AG09309 (cell line): ENCODE results near the gene UBE2G1.
"Not testable (repeated sequence)": the region's sequence is repeated elsewhere in the genome, so short reads cannot be mapped to it uniquely, and the experiment has no call there.

ENCODE experiments used
- DNase-seq: peaks from one replicate; pipeline ENCODE4 v3.0.0-alpha.2; 2010; ENCODE audit warnings: low read depth
- H3K4me3 ChIP-seq: 2 replicates; pipeline ENCODE4 v1.5.1; 2011; ENCODE audit warnings: mild to moderate bottlenecking, low read depth, low read length, moderate library complexity; ENCODE audit not compliant: control insufficient read depth
- TF ChIP-seq, protein P1 (sequence below): IDR thresholded peaks from 2 replicates; pipeline ENCODE4 v1.5.1; 2011; ENCODE audit warnings: mild to moderate bottlenecking, low read depth, low read length, inconsistent platforms; ENCODE audit not compliant: insufficient read depth, control insufficient read depth; ENCODE audit errors: missing control alignments

The UBE2G1 gene

DNA sequence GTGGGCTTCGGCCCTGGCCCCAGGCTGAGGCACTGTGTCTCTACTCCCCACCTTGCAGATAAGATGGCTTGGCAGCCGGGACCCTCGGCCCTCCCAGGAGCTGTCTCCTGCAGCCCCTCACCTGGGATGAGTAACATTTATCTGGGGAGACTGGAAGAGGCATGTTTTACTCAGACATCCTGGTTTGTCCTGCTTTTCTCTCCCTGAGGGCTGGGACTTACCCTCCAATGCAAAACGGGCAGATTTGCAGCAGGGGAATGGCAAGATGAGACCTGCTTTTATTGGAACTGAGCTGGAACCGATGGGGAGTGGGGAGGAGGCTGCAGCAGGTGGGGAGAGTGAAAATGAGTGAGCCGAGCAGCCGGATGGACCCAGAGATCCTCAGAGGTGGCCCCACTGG lies 27.3 kb upstream of the UBE2G1 start:
- H3K4me3 ChIP-seq = no peak overlapping the region
- no peak for DNase-seq
- TF ChIP-seq, protein P1, sequence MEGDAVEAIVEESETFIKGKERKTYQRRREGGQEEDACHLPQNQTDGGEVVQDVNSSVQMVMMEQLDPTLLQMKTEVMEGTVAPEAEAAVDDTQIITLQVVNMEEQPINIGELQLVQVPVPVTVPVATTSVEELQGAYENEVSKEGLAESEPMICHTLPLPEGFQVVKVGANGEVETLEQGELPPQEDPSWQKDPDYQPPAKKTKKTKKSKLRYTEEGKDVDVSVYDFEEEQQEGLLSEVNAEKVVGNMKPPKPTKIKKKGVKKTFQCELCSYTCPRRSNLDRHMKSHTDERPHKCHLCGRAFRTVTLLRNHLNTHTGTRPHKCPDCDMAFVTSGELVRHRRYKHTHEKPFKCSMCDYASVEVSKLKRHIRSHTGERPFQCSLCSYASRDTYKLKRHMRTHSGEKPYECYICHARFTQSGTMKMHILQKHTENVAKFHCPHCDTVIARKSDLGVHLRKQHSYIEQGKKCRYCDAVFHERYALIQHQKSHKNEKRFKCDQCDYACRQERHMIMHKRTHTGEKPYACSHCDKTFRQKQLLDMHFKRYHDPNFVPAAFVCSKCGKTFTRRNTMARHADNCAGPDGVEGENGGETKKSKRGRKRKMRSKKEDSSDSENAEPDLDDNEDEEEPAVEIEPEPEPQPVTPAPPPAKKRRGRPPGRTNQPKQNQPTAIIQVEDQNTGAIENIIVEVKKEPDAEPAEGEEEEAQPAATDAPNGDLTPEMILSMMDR = no peak

DNA sequence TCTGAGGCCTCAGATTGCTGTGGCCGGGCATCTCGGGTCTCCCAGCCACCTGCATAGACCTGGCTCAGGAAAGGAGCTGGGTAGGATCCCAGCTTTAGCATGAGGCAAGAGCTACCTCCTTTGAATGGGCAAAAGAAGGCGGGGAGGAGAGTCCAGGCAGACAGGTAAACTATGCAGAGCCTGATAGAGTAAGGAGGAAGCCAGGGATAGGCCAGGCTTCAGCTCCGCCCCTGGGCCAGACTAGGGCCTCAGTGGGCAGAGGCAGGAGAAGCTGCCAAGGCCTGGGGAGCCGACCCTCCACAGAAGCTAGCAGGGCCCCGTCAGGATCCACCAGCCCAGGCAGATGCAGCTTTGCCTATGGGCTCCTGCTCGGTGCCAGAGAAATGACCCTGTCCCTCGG lies 22.6 kb upstream of the UBE2G1 start:
- no peak for DNase-seq
- no peak overlapping the region for H3K4me3 ChIP-seq
- TF ChIP-seq, protein P1 = no peak

DNA sequence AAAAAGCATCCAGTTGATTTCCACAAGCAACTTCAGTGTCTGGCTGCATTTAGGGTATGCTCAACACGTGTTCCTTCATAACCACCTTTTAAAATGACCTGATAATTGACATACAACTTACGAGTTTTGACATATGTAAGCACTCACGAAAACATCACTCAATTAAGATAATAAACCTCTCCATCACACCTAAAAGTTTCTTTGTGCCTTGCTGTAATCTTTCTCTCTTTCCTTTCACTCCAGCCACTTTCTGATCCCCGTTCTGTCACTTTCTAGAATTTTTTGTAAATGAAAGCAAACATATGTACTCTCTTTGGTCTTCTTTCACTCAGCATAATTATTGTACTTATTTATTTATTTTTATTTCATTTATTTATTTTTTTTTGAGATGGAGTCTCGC lies 20.7 kb upstream of the UBE2G1 start:
- H3K4me3 ChIP-seq = no peak overlapping the region
- no peak for DNase-seq
- TF ChIP-seq, protein P1 = no peak

DNA sequence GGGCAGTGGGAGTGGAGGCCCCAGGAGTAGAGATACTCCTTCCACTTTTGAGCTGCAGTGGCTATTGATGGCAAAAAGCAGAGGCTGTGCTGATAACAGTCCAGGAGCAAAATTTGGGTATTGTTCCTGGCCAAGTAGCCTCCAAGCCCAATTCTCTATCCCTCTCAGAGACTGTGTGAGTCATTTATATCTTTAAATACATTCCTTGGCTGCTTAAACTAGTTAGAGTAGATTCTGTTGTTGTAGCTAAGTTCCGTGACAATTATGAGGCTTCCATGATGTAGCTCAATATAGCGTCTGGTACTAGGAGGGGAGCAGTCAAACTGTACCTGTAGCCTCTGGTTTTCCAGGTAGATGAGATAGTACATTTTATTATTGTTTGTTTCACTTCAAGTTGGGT lies 19.9 kb upstream of the UBE2G1 start:
- TF ChIP-seq, protein P1 = no peak
- no peak overlapping the region for H3K4me3 ChIP-seq
- DNase-seq = no peak

DNA sequence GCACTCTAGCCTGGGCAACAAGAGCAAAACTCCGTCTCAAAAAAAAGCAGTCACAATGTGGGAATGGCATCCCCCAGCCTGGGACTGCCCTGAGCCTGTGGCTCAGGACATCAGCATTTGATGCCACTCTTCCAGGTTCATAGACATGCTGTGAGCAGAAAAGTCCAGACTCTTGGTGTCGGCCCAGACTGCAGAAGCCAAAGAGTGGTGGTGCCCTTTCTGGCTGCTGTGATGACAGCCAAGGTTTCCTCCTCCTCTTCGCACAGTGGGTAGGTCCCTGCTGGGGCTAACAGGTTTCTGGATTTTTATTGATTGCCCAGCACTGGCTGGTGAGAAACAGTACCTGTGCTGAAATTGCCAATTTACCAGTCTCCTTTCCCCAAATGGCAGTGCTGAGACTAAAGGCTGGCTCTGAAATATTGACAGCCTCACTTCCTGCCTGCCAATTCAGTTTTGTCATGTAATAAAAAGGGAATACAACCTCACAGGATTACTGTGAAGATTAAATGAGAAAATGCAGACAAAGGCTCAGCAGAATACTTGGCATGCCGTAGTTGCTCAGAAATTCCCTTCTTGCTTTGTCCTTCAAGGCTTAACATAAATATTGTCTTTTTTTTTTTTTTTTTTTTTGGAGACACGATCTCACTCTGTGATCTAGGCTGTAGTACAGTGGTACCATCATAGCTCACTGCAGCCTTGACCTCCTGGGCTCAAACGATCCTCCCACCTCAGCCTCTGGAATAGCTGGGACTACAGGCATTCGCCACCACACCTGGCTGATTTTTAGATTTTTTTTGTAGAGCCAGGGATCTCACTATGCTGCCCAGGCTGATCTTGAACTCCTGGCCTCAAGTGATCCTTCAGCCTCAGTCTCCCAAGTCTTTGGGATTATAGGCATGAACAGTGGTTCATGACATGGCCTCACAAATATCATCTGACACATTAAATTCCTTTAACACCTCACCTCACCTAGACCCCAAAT lies 15.5 kb upstream of the UBE2G1 start:
- H3K4me3 ChIP-seq = no peak overlapping the region
- no peak for DNase-seq
- TF ChIP-seq, protein P1 = no peak

DNA sequence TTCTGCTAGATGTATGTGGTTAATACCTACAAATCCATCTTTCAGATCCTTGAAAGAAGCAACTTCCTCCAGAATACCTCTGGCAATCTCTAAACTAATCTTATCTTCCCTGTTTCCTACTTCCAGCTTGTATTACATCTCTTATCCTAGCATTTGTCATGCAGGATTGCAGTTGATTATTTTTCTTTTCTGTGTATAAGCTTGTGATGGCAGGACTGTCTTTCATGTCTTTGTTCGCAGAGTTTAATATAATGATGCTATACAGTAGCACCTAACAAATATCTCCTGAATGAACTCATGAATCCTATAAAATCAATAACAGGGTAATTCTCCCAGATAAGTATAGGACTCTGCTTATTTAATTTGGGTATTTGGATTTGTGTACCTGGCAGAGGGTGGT lies 12.2 kb upstream of the UBE2G1 start:
- H3K4me3 ChIP-seq = no peak overlapping the region
- no peak for DNase-seq
- TF ChIP-seq, protein P1 = no peak

DNA sequence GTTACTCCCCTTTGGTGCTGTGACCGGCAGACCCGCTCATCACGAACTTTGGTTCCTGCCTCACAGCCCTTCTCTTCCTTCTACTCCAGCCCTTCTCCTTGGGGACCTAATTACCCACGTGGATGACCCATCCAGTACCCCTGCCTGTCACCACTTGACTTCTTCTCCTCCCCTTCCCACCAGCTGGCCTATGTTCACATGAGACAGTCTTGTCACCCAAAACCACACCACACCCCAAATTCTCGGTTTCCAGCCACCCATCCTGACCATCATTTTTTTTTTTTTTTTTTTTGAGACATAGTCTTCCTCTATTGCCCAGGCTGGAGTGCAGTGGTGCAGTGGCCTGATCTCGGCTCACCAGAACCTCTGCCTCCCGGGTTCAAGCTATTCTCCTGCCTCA lies 10.8 kb upstream of the UBE2G1 start:
- not testable (repeated sequence) for H3K4me3 ChIP-seq, DNase-seq

DNA sequence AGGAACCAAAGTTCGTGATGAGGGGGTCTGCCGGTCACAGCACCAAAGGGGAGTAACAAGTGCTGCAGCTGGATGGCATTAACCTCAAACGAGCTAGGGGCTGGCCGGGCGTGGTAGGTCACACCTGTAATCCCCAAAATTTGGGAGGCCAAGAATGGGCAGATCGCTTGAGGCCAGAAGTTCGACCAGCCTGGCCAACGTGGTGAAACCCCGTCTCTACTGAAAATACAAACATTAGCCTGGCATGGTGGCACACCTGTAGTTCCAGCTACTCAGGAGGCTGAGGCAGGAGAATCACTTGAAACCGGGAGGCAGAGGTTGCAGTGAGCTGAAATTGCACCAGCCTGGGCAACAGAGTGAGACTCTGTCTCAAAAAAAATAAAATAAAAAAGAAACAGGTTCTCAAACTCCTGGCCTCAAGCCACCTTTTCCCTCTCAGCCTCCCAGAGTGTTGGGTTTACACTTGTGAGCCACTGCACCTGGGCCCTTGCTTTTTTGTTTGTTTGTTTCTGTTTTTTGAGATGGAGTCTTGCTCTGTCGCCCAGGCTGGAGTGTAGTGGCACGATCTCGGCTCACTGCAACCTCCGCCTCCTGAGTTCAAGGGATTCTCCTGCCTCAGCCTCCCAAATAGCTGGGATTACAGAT lies 9.4 kb upstream of the UBE2G1 start:
- not testable (repeated sequence) for H3K4me3 ChIP-seq, DNase-seq
